A673 (cell line): ENCODE results near the gene CDK5RAP3.

Source experiments
- CTCF ChIP-seq: fragments of 300-800, 200-600 bp; sonication (generic); conservative IDR thresholded peaks from 2 replicates; pipeline ENCODE4 v1.5.1; 2017; ENCODE audit warnings: low read depth, mild to moderate bottlenecking, antibody characterized with exemption, low read length, moderate library complexity, mixed read lengths
- EZH2 ChIP-seq: fragments of 200-600 bp; sonication (generic); IDR thresholded peaks from 2 replicates; pipeline ENCODE4 v1.6.1; 2017; ENCODE audit warnings: borderline replicate concordance, low read depth, mild to moderate bottlenecking, mixed read lengths, antibody characterized with exemption, low read length; ENCODE audit not compliant: poor library complexity, severe bottlenecking

- TF ChIP-seq CTCF (no peak), EZH2 (no peak)
Observed at GRCh38 chr17:47942096-47942510, 28.8 kb upstream of the CDK5RAP3 start.
